ENCODE results near the gene PRKX.
A peak's percentile ranks its signal among the peaks of the same experiment; 100 is the strongest.

Gene PRKX

DNA sequence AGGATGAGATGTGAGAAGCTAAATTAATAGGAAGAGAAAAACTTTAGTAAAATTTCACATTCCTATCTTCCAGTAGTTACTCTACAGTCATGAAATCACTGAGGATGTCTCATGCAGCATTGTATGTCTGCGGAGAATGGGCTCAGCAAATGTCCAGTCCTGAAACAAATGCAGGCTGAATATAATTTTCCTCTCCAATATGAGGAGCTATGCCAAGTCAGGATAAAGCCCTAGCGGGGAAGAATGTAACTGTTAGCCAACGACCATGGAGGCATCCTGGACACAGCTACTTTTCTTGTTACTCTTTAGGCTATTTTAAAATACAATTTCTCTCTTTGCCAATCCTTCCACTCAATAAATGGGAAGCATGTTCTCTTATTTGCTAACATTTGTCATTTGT, 127.7 kb downstream of the PRKX start:
- TF ChIP-seq, protein P1, sequence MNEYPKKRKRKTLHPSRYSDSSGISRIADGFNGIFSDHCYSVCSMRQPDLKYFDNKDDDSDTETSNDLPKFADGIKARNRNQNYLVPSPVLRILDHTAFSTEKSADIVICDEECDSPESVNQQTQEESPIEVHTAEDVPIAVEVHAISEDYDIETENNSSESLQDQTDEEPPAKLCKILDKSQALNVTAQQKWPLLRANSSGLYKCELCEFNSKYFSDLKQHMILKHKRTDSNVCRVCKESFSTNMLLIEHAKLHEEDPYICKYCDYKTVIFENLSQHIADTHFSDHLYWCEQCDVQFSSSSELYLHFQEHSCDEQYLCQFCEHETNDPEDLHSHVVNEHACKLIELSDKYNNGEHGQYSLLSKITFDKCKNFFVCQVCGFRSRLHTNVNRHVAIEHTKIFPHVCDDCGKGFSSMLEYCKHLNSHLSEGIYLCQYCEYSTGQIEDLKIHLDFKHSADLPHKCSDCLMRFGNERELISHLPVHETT (tag by site-specific recombination; IDR thresholded peaks at IDR 0.05), result no peak
- TF ChIP-seq, protein P2, sequence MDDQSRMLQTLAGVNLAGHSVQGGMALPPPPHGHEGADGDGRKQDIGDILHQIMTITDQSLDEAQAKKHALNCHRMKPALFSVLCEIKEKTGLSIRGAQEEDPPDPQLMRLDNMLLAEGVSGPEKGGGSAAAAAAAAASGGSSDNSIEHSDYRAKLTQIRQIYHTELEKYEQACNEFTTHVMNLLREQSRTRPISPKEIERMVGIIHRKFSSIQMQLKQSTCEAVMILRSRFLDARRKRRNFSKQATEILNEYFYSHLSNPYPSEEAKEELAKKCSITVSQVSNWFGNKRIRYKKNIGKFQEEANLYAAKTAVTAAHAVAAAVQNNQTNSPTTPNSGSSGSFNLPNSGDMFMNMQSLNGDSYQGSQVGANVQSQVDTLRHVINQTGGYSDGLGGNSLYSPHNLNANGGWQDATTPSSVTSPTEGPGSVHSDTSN (CRISPR knock-in tag; IDR thresholded peaks at IDR 0.05), result no peak
- TF ChIP-seq, protein P3, sequence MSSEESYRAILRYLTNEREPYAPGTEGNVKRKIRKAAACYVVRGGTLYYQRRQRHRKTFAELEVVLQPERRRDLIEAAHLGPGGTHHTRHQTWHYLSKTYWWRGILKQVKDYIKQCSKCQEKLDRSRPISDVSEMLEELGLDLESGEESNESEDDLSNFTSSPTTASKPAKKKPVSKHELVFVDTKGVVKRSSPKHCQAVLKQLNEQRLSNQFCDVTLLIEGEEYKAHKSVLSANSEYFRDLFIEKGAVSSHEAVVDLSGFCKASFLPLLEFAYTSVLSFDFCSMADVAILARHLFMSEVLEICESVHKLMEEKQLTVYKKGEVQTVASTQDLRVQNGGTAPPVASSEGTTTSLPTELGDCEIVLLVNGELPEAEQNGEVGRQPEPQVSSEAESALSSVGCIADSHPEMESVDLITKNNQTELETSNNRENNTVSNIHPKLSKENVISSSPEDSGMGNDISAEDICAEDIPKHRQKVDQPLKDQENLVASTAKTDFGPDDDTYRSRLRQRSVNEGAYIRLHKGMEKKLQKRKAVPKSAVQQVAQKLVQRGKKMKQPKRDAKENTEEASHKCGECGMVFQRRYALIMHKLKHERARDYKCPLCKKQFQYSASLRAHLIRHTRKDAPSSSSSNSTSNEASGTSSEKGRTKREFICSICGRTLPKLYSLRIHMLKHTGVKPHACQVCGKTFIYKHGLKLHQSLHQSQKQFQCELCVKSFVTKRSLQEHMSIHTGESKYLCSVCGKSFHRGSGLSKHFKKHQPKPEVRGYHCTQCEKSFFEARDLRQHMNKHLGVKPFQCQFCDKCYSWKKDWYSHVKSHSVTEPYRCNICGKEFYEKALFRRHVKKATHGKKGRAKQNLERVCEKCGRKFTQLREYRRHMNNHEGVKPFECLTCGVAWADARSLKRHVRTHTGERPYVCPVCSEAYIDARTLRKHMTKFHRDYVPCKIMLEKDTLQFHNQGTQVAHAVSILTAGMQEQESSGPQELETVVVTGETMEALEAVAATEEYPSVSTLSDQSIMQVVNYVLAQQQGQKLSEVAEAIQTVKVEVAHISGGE (tag by site-specific recombination; conservative IDR thresholded peaks at IDR 0.05; ENCODE audit: low read depth), result no peak
- TF ChIP-seq SCRT2 (tag by site-specific recombination; IDR thresholded peaks at IDR 0.05) (no peak), ZNF311 (tag by site-specific recombination; IDR thresholded peaks at IDR 0.05; ENCODE audit: borderline replicate concordance) (no peak), ZIC2 (tag by site-specific recombination; IDR thresholded peaks at IDR 0.05) (no peak), ZSCAN23 (tag by site-specific recombination; IDR thresholded peaks at IDR 0.05) (no peak)
- TF ChIP-seq, protein P4, sequence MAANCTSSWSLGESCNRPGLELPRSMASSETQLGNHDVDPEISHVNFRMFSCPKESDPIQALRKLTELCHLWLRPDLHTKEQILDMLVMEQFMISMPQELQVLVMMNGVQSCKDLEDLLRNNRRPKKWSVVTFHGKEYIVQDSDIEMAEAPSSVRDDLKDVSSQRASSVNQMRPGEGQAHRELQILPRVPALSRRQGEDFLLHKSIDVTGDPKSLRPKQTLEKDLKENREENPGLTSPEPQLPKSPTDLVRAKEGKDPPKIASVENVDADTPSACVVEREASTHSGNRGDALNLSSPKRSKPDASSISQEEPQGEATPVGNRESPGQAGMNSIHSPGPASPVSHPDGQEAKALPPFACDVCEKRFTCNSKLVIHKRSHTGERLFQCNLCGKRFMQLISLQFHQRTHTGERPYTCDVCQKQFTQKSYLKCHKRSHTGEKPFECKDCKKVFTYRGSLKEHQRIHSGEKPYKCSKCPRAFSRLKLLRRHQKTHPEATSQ (tag by site-specific recombination; IDR thresholded peaks at IDR 0.05), result no peak
- TF ChIP-seq, protein P5, sequence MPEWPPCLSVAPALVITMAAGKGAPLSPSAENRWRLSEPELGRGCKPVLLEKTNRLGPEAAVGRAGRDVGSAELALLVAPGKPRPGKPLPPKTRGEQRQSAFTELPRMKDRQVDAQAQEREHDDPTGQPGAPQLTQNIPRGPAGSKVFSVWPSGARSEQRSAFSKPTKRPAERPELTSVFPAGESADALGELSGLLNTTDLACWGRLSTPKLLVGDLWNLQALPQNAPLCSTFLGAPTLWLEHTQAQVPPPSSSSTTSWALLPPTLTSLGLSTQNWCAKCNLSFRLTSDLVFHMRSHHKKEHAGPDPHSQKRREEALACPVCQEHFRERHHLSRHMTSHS (tag by site-specific recombination; IDR thresholded peaks at IDR 0.05), result no peak
- Histone ChIP-seq H3K36me3 (ENCODE audit: control insufficient read depth in 2 of 2, insufficient read depth in 1 of 2, low read length in 2 of 2) (no peaks in the 10 kb centered on the region), H3K27ac (ENCODE audit: extremely low read depth, low read depth, low read length) (no peak overlapping the region), H3K9me3 (ENCODE audit: control insufficient read depth, insufficient read depth, low read depth, low read length) (no peaks in the 10 kb centered on the region), H3K4me3 (ENCODE audit: low read depth, low read length) (no peak overlapping the region), H3K4me1 (ENCODE audit: control insufficient read depth, insufficient read depth, low read length) (no peaks in the 10 kb centered on the region)
- ChIA-PET POLR2A (no interaction called here), CTCF (no interaction called here)

DNA sequence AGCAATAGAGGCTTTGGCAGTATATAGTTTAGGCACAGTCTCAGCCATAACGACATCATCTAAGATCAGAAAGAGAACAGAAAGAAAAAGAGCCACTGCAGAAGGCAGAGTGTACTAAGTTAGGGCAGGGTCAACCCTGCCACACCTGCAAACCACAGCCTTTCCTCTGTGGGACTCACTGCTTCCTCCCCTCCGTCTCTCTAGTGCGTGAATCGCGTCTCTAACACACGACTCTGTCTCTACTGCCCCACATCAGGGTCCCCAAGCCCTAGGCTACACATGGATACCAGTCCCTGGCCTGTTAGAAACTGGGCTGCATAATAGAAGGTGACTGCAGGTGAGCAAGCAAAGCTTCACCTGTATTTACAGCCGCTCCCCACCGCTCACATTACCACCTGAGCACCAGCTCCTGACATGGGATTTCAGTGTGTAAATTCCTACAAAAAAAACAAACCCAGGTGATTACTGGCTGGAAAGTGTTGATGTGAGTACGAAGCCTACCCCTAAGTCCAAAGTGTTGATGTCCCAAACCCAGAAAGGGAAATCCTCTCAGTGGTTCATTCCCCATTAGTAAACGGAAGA, 128.9 kb downstream of the PRKX start:
- Histone ChIP-seq H3K4me1 (ENCODE audit: control insufficient read depth, insufficient read depth, low read length) (no peaks in the 10 kb centered on the region), H3K4me3 (ENCODE audit: low read depth, low read length) (no peak overlapping the region), H3K36me3 (ENCODE audit: control insufficient read depth in 2 of 2, insufficient read depth in 1 of 2, low read length in 2 of 2) (no peaks in the 10 kb centered on the region), H3K27ac (ENCODE audit: extremely low read depth, low read depth, low read length) (no peak overlapping the region), H3K9me3 (ENCODE audit: control insufficient read depth, insufficient read depth, low read depth, low read length) (no peaks in the 10 kb centered on the region)
- ChIA-PET POLR2A (no interaction called here), CTCF (no interaction called here)
- TF ChIP-seq ZNF610 (tag by site-specific recombination; IDR thresholded peaks at IDR 0.05; ENCODE audit: borderline replicate concordance), result peak; percentile 96
- TF ChIP-seq, protein P6, sequence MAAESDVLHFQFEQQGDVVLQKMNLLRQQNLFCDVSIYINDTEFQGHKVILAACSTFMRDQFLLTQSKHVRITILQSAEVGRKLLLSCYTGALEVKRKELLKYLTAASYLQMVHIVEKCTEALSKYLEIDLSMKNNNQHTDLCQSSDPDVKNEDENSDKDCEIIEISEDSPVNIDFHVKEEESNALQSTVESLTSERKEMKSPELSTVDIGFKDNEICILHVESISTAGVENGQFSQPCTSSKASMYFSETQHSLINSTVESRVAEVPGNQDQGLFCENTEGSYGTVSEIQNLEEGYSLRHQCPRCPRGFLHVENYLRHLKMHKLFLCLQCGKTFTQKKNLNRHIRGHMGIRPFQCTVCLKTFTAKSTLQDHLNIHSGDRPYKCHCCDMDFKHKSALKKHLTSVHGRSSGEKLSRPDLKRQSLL (tag by site-specific recombination; IDR thresholded peaks at IDR 0.05), result no peak

DNA sequence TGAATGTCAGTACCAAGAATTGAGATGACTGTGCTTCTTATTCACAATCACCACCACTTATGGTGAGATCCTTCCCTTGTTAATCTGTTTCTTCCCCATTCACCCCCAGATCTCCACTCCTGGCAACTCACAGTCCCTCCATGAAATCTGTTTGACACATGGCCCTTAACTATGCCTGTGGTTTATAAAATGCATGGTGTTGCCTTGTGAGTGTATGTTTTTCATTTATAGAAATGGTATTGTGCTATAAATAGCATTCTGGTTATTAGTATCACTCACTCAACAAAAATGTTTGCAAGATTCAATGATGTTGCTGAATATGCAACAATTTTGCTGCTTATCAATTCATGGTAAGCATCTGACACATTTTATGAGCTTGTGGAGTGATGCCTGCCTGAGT, 131.0 kb downstream of the PRKX start:
- no peaks in the 10 kb centered on the region for H3K9me3 ChIP-seq (ENCODE audit: control insufficient read depth, insufficient read depth, low read depth, low read length)
- TF ChIP-seq GFI1B (tag by site-specific recombination; IDR thresholded peaks at IDR 0.05) (no peak), RBAK (tag by site-specific recombination; IDR thresholded peaks at IDR 0.05) (no peak), TCF7L2 (IDR thresholded peaks at IDR 0.05; ENCODE audit: borderline replicate concordance, low read depth, low read length) (no peak), HOXA7 (CRISPR knock-in tag; IDR thresholded peaks at IDR 0.05; ENCODE audit: borderline replicate concordance) (no peak), ZNF600 (tag by site-specific recombination; IDR thresholded peaks at IDR 0.05) (no peak), ZNF157 (tag by site-specific recombination; IDR thresholded peaks at IDR 0.05) (no peak)
- ChIA-PET POLR2A (no interaction called here), CTCF (no interaction called here)
- no peak overlapping the region for H3K27ac ChIP-seq (ENCODE audit: extremely low read depth, low read depth, low read length)
- no peaks in the 10 kb centered on the region for H3K4me1 ChIP-seq (ENCODE audit: control insufficient read depth, insufficient read depth, low read length)
- no peak overlapping the region for H3K4me3 ChIP-seq (ENCODE audit: low read depth, low read length)
- H3K36me3 ChIP-seq (ENCODE audit: control insufficient read depth in 2 of 2, insufficient read depth in 1 of 2, low read length in 2 of 2), result no peaks in the 10 kb centered on the region
